GM19455 (cell line): ENCODE data around the gene PHGDH.
"Not testable (repeated sequence)": the region's sequence is repeated elsewhere in the genome, so short reads cannot be mapped to it uniquely, and the experiment has no call there.

ENCODE experiments used
- ATAC-seq: cut with Tn5 transposase; IDR thresholded peaks from one replicate; pipeline ENCODE4 v1.9.1; 2021; ENCODE audit not compliant: unreplicated experiment

Gene PHGDH

DNA sequence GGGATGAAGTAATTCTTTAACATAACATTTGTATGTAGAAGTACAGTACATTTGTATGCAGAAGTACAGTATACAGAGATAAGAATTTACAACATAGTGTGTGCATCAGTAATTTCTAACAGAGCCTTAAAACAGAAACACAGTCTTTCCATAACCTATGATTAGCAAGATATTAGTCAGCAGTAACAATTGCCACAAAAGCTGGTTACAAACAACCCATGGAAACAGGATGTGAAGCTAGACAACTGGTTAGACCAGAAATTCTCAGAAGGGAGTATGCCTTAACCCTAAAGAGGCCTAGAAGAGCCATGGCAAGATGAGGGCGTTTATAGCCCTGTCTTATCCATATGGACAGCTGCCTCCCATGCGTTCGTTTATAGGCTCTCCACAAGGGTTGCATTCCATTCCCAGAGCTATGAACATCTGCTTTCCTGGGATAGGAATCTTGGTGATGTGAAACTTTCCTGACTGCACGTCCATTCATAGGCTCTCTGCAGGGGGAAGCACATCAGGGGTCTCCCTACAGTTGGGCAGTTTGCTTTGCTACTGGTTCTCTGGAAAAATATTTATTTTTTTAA lies 74.8 kb downstream of the PHGDH start:
- ATAC-seq: not testable (repeated sequence)

DNA sequence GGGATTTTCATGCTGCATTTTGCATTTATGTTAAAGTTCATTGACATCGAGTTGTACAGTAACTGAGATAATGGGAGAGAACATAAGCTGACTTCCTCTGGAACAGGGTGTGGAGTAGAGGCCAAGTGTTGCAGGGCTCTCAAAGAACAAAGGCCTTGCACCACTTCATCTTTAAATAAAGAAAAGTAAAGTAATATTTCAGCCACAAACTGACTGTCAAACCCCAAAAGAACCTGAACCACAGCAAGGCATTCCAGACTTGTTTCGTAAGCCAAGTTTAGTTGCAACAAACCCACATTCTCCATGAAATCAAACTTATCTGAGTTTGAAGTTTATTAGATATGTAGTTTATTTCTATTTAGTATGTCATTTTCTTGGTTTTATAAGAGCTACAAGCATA lies 76.0 kb downstream of the PHGDH start:
- no peak for ATAC-seq

DNA sequence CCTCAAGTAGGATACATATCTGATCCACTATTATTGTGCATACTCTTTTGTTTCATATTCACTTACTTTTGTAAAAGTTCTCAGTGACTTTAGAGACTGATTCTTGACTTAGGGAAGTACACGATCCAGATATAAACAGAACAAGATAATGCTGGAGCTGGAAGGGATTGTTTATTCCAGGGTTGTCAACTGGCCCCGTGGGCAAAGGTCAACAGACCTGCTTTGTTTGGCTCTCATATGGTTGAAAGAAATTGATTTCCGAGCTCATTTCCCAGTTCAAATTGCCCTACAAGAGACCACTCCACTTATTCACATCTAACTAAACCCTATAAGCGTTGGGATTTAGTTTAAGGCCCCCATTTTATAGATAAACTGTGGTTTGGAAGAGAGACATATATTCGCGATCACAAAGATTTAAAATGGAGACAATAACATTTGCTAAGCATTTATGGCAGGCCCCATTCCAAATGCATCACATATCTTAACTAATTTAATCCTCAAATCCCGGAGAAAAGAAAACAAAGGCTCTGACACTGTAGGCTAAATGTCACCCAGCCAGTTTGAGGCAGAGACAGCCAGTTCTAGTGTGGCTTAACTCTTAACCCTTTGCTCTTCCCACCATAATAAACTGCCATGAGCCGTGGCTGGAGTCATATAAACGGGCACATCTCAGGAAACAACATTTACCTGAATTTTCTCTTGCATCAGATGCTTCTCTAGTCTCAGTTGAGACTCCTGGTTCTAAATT lies 78.9 kb downstream of the PHGDH start:
- no peak for ATAC-seq

DNA sequence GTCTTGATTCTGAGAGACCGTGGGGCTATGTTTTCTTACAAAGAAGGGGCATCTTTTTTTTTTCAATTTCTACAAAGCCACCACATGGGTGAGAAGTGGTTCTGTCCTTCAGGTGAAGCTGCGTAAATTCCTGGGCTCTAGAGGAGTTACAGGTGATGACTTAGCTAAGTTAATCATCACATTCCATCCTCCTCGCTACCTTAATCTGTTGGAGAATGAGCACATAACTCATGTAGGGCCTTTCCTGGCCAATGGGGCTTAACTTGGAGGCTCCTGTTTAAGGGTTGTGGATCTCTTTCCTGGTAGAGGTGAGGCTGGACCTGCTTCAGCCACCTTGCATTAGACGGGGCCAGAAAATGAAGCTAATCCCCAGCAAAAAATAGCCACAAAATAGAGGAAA lies 79.6 kb downstream of the PHGDH start:
- ATAC-seq: no peak
